H1 (cell line): ENCODE data around the gene MEST. TPM values are rescaled to one million over a fixed set of nuclear protein-coding genes. Genes with fewer than 3 reads are reported as not detected.
A peak's percentile ranks its signal among the peaks of the same experiment; 100 is the strongest.

Experiments
- BRCA1 ChIP-seq: IDR thresholded peaks from 2 replicates; pipeline ENCODE4 v1.6.1; 2012; ENCODE audit warnings: low read depth, low read length, improper control_type of control experiment
- CHD2 ChIP-seq: IDR thresholded peaks from 2 replicates; pipeline ENCODE4 v1.6.1; 2012; ENCODE audit warnings: low read length, improper control_type of control experiment
- HDAC2 ChIP-seq, 2 experiments: fragments of 300-600 bp in 1 of 2; sonication (generic) in 1 of 2; IDR thresholded peaks; 2 replicates each; pipeline ENCODE4 v1.6.1; 2011 to 2012; ENCODE audit warnings: low read depth in 2 of 2, low read length in 2 of 2, mild to moderate bottlenecking in 2 of 2, moderate library complexity in 2 of 2, borderline replicate concordance in 1 of 2, inconsistent platforms in 1 of 2
- TAF7 ChIP-seq: optimal IDR thresholded peaks from 2 replicates; pipeline ENCODE3; 2011; ENCODE audit warnings: low read depth, mild to moderate bottlenecking, inconsistent platforms, low read length, moderate library complexity, borderline replicate concordance
- polyA plus RNA-seq, 7 experiments: library from polyadenylated mRNA; depleted of rRNA in 3 of 7; stranded (reverse) in 5 of 7; unstranded in 2 of 7; fragments of >200 nt in 5 of 7; fragments of 200-250 nt in 2 of 7; gene quantifications; 1 replicate in 5 of 7; 2 replicates in 1 of 7; 4 replicates in 1 of 7; pipeline versions ENCODE4 v1.2.1 to v1.2.3, GENCODE V29; 2011 to 2013; ENCODE audit warnings: missing spikeins in 2 of 7, mixed read lengths in 2 of 7
- total RNA-seq: library from RNA; stranded (reverse); fragmentation: NEBNext Ultra II Directional; extraction: Animal tissue kit (Norgen Biotek cat#: 25700); gene quantifications from 2 replicates; pipeline ENCODE4 v1.2.1, GENCODE V29; 2021
- TF ChIP-seq, protein P1 (sequence below), 3 experiments: IDR thresholded peaks; 1 replicate in 2 of 3; 2 replicates in 1 of 3; pipeline versions ENCODE4 v1.5.1 to v1.6.1; 2011; ENCODE audit warnings: low read length in 3 of 3, mild to moderate bottlenecking in 3 of 3, inconsistent platforms in 2 of 3, low read depth in 1 of 3, moderate library complexity in 1 of 3; ENCODE audit not compliant: insufficient read depth in 1 of 3; ENCODE audit errors: control extremely low read depth in 1 of 3

Gene MEST
- total and polyA plus RNA-seq, 2 of the 8 experiments (the other 6 are each of a cell fraction or from before 2014, with no cell fraction given) = 176 to 269 TPM

- TF ChIP-seq, protein P1, sequence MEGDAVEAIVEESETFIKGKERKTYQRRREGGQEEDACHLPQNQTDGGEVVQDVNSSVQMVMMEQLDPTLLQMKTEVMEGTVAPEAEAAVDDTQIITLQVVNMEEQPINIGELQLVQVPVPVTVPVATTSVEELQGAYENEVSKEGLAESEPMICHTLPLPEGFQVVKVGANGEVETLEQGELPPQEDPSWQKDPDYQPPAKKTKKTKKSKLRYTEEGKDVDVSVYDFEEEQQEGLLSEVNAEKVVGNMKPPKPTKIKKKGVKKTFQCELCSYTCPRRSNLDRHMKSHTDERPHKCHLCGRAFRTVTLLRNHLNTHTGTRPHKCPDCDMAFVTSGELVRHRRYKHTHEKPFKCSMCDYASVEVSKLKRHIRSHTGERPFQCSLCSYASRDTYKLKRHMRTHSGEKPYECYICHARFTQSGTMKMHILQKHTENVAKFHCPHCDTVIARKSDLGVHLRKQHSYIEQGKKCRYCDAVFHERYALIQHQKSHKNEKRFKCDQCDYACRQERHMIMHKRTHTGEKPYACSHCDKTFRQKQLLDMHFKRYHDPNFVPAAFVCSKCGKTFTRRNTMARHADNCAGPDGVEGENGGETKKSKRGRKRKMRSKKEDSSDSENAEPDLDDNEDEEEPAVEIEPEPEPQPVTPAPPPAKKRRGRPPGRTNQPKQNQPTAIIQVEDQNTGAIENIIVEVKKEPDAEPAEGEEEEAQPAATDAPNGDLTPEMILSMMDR (IDR thresholded peaks at IDR 0.05; ENCODE audit: control extremely low read depth in 1 of 3, insufficient read depth in 1 of 3, low read depth in 1 of 3, low read length in 3 of 3) = peak in 1 of 3 experiments; percentile 5; a peak in 1 of 4 replicates
- no peak for TF ChIP-seq CHD2
- TF ChIP-seq BRCA1 = no peak
- TF ChIP-seq HDAC2 (IDR thresholded peaks at IDR 0.05; ENCODE audit: borderline replicate concordance in 1 of 2, low read depth in 2 of 2, low read length in 2 of 2) = no peak
- TF ChIP-seq TAF7 = no peak
Measured at GRCh38 chr7:130444751-130445407, 47.0 kb upstream of the MEST start (continued).
